ENCODE results near the gene PTOV1. TPM values are rescaled to one million over a fixed set of nuclear protein-coding genes. Genes with fewer than 3 reads are reported as not detected.
A peak's percentile ranks its signal among the peaks of the same experiment; 100 is the strongest.

The PTOV1 gene
- total and polyA plus RNA-seq, 2 of the 8 experiments (the other 6 are each of a cell fraction or from before 2014, with no cell fraction given) = 147 to 251 TPM

GRCh38 chr19:49860336-49861102 is 9.6 kb downstream of the PTOV1 start:
- no peak overlapping the region for H2AK5ac ChIP-seq (ENCODE audit: low read depth, low read length)
- no peak overlapping the region for H2BK12ac ChIP-seq (ENCODE audit: low read depth, low read length)
- H4K20me1 ChIP-seq (replicated peaks in 1 of 2; ENCODE audit: control insufficient read depth in 1 of 2, insufficient read depth in 2 of 2, low read length in 2 of 2) = peaks cover 36 to 52% of the 10 kb centered on the region in 2 experiments
- FAIRE-seq = no peak
- 88% methylated on average over 14 of the region's 17 CpGs; no CpG with 5 or more reads in 1 of the 2 experiments for WGBS, 2 experiments (ENCODE audit: extremely low coverage in 1 of 2, insufficient coverage in 1 of 2, insufficient read length in 1 of 2, insufficient replicate concordance in 2 of 2, low coverage in 1 of 2, low lambda C conversion rate in 2 of 2, missing lambda C conversion rate in 1 of 2)
- no peak overlapping the region for H3K4me2 ChIP-seq (ENCODE audit: insufficient read depth in 1 of 2, low read depth in 2 of 2, low read length in 2 of 2)
- H3K9ac ChIP-seq (replicated peaks in 1 of 4; ENCODE audit: extremely low read depth in 1 of 4, low read depth in 3 of 4, low read length in 3 of 4) = no peak overlapping the region
- no peak overlapping the region for H3K4me3 ChIP-seq (ENCODE audit: extremely low read depth in 1 of 4, insufficient read depth in 2 of 4, low read depth in 3 of 4, low read length in 4 of 4)
- H3K56ac ChIP-seq (replicated peaks; ENCODE audit: insufficient read length, low read depth, low read length) = no peak overlapping the region
- POLR2A ChIA-PET (ENCODE audit: partially characterized antibody) = interaction anchor here (0.9 to 12.4 kb wide), 12 partner anchors 7 to 171 kb away, joined by 3 to 247 read pairs (median 4); partner anchors contain the start of genes ADM5, AKT1S1, MED25 and PTOV1
- peaks cover 12% of the 10 kb centered on the region for H3K79me1 ChIP-seq (ENCODE audit: low read depth, low read length)
- H3K27me3 ChIP-seq (replicated peaks in 1 of 4; ENCODE audit: control insufficient read depth in 3 of 4, extremely low read depth in 1 of 4, insufficient read depth in 3 of 4, low read length in 3 of 4) = no peaks in the 10 kb centered on the region
- no peak overlapping the region for H2BK15ac ChIP-seq (ENCODE audit: low read length)
- DNase-seq (ENCODE audit: low read depth in 1 of 2, low spot score in 2 of 2) = no peak
- no peak overlapping the region for H4K91ac ChIP-seq (replicated peaks; ENCODE audit: insufficient read length, low read length)
- no peaks in the 10 kb centered on the region for H3K9me3 ChIP-seq (ENCODE audit: insufficient read depth in 2 of 2, low read depth in 1 of 2, low read length in 1 of 2)
- no peak overlapping the region for H3K18ac ChIP-seq (ENCODE audit: extremely low read depth, low read length)
- H2BK20ac ChIP-seq (ENCODE audit: low read length) = no peak overlapping the region
- no peak overlapping the region for H4K5ac ChIP-seq (ENCODE audit: insufficient read length, low read depth, low read length)
- H3K27ac ChIP-seq (ENCODE audit: low read depth, low read length) = no peak overlapping the region
- H3K23me2 ChIP-seq (ENCODE audit: low read depth, low read length) = no peaks in the 10 kb centered on the region
- peaks cover 0 to 7% (median 2%) of the 10 kb centered on the region in 4 experiments; a peak in 4 of 7 replicates for H3K4me1 ChIP-seq (replicated peaks in 1 of 4; ENCODE audit: control insufficient read depth in 3 of 4, insufficient read depth in 4 of 4, low read length in 3 of 4)
- peak overlapping the region; percentile 44 for H2BK5ac ChIP-seq (ENCODE audit: low read depth, low read length)
- H3K14ac ChIP-seq (ENCODE audit: insufficient read length) = no peak overlapping the region
- H2AFZ ChIP-seq (ENCODE audit: low read length) = no peak overlapping the region
- no peak overlapping the region for H3K4ac ChIP-seq (replicated peaks; ENCODE audit: insufficient read length, low read depth, low read length)
- peaks cover 0 to 16% of the 10 kb centered on the region in 2 experiments; a peak in 2 of 4 replicates for H3K79me2 ChIP-seq (ENCODE audit: control insufficient read depth in 1 of 2, insufficient read depth in 2 of 2, low read length in 2 of 2)
- H2BK120ac ChIP-seq (replicated peaks; ENCODE audit: low read depth, low read length) = no peak overlapping the region
- CTCF ChIA-PET (ENCODE audit: partially characterized antibody) = interaction anchor here (0.9 to 1.0 kb wide), 3 partner anchors 15 to 60 kb away, joined by 3 to 4 read pairs (median 3); no protein-coding TSS in a partner anchor
- H4K8ac ChIP-seq (ENCODE audit: extremely low read depth, insufficient read depth, low read length) = no peak overlapping the region
- no peak overlapping the region for H3K23ac ChIP-seq (ENCODE audit: insufficient read length)
- H3K36me3 ChIP-seq (ENCODE audit: control insufficient read depth in 2 of 4, insufficient read depth in 4 of 4, low read length in 3 of 4) = peaks cover 34 to 80% (median 58%) of the 10 kb centered on the region in 4 experiments
- TF ChIP-seq CTCF (IDR thresholded peaks at IDR 0.05; ENCODE audit: control extremely low read depth in 1 of 3, insufficient read depth in 1 of 3, low read depth in 1 of 3, low read length in 3 of 3) (no peak), KDM1A (IDR thresholded peaks at IDR 0.05; ENCODE audit: borderline replicate concordance, low read length) (no peak), SIN3A (conservative IDR thresholded peaks at IDR 0.05 in 1 of 2, IDR thresholded peaks at IDR 0.05 in 1 of 2; ENCODE audit: low read depth in 1 of 2, low read length in 2 of 2) (no peak), EGR1 (IDR thresholded peaks at IDR 0.05; ENCODE audit: borderline replicate concordance, low read depth, low read length) (no peak), SP4 (IDR thresholded peaks at IDR 0.05; ENCODE audit: low read length) (no peak), SUZ12 (IDR thresholded peaks at IDR 0.05; ENCODE audit: low read length) (no peak), MAFK (IDR thresholded peaks at IDR 0.05; ENCODE audit: low read depth, low read length) (no peak), POLR2A (IDR thresholded peaks at IDR 0.05; ENCODE audit: control extremely low read depth in 1 of 2, low read depth in 2 of 2, low read length in 2 of 2) (peak in 1 of 2 experiments; percentile 12; a peak in 1 of 3 replicates)
- TF ChIP-seq, protein P1, sequence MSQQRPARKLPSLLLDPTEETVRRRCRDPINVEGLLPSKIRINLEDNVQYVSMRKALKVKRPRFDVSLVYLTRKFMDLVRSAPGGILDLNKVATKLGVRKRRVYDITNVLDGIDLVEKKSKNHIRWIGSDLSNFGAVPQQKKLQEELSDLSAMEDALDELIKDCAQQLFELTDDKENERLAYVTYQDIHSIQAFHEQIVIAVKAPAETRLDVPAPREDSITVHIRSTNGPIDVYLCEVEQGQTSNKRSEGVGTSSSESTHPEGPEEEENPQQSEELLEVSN (IDR thresholded peaks at IDR 0.05) = no peak

All from H1 (cell line).